Stimulated activated CD8-positive, alpha-beta memory T cell treated with anti-CD3 and anti-CD28 coated beads, Interleukin-2, amount 100 ng/mL, for 1 hour (primary cell): ENCODE data around the gene CAND1.

Experiments
- DNase-seq, 2 donors: peaks; one replicate each; pipeline ENCODE4 v3.0.0-alpha.2; 2020; ENCODE audit warnings: low read depth in 2 of 2

CAND1 gene

GRCh38 chr12:67268896-67269632, at the start of gene CAND1:
TSS of gene CAND1 (plus strand) at chr12:67269358. CDS start at chr12:67269718, 360 bp downstream.
- DNase-seq: peak; percentile 88 to 91

DNA sequence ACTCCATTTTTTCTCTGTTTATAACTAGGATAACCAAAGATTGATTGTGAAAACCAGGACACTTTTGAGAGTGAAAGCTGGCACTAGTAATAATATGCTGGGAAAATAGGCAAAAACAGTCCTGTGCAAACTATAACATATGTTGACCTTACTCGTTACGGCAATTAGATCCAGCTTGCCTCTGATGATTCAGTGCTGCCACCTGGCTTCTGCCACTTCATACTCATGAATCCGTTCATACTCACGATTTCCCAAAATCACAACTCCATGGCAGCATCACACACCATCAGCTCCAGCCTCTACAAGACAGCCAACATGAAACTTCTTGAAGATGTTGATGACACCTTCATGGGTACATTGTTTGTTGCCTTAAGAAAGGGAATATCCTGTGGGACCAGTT, 49.1 kb upstream of the CAND1 start:
- no peak for DNase-seq

DNA sequence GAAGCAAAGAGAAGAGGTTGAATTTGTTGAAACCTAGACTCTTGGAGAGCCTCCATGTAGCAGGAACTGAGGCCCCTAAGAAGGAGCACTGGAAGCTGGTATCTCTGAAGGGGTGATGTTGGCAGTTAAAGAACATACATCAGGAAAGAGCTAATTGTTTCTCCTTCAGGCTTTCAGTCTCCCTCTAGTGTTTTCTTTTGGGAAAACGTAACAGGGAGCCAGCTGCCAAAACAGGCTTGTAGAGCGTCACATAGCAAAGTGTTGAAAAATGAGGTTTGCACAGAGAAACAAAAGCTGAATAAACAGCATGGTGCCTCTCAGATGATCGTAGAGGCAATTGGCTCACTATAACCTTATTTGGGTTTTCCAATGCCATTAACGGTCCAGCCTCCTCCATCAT, 46.9 kb upstream of the CAND1 start:
- DNase-seq: no peak

DNA sequence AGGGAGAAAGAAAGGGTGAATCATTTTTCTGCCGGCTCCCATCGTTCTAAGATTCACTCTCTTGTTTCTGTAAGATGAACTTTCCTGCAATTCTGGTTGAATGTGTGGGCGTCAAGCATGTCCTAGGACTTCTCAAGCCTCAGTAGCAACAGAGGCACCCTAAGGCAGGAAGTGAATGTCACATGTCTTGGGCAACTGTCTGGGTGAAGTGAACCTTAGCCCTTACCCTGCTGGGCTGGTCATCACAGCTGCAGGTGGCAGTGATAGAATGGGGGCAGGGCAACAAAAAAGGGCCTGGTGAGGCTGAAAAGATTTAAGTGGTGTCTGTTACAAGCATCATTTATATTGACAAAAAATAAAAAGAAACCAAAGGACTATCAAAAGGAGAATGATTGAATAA, 45.9 kb upstream of the CAND1 start:
- no peak for DNase-seq

DNA sequence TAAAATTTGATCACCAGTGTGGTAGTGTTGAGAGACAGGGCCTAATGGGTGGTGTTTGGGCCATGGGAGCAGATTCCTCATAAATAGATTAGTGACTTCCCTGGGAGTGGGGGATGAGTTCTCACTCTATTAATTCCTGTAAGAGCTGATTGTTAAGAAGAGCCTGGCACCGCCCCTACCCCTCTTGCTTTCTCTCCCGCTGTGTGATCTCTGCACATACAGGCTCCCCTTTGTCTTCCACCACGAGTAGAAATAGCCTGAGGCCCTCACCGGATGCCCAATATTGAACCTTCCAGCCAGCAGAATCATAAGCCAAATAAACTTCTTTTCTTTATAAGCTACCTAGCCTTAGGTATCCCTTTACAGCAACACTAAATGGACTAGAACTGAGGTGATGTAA, 31.9 kb upstream of the CAND1 start:
- no peak for DNase-seq

- DNase-seq: no peak
Measured at GRCh38 chr12:67239061-67239460, 30.1 kb upstream of the CAND1 start.

DNA sequence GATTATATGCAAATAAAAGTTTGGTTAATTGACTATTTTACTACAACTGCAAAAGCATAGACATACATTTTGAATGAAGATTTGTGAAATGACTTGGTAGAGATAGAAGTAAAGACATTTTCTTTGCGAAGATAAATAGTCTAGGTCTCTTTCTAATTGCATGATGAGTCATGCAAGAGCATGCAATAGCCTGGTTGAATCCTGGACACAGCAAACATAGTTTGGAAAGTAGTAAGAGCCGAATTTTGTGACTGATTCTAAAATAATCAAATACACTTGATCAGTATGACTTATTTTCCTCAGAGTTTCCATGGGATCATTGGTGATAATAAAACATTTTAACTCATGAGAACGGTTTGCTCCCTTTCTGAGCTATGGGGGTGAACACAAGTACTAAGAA, 27.7 kb upstream of the CAND1 start:
- DNase-seq: no peak

GRCh38 chr12:67243260-67243659, 25.9 kb upstream of the CAND1 start:
- DNase-seq: no peak

DNA sequence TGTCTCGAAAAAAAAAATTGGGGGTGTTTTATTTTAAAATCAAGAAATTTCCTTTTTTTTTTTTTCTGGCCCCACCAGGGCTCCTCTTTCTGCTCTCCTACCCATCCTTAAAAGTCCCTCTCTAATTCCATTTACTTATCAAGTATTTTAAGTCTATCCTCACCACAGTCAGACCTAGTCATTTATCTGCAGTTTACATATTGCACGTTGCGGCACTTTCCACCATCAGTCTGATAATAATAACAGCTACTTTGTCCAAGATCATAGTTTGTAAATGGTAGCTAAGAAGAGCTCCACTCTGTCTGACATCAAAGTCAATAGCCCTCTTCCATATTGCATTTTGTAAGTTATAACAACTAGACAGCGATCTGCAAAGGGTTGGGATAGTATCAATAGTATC, 23.6 kb upstream of the CAND1 start:
- DNase-seq: no peak

DNA sequence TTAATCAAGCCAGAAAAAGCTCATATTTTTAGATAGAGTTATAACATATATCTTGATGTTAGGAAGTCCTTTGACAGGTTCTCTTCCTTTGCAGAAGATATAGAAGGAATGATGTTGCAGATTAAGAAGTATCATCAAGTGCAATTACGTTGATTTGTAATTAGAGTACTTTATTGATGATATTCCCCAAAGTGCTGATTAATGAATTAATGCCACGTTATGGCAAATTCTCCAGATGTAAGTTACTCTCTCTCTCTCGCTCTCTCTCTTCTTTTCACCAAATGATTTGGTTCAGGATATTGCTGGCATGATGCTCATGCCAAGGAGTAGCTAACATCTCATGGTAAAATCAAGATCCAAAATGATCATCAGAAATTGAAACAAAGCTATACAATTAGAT, 18.1 kb upstream of the CAND1 start:
- DNase-seq: no peak

- DNase-seq: no peak
Measured at GRCh38 chr12:67254372-67255026, 14.7 kb upstream of the CAND1 start.

DNA sequence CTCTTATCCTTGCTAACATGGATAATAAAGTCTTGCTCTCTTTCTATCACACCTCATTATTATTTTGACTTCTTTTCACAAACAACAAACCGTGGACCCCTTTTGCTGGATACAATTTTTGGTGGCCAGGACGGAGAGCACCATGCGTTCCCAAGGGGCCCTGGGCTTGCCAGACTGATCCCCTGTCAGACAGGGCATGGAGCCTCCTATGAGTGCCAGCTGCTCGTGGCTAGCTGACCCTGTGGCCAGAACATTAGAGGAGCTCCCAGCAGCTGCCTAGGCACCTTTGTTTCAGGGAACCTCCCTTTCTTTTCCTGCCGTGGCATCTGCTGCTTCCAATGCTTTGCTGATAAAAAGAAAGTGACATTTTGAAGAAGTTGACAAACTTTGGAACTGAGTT, 12.5 kb upstream of the CAND1 start:
- no peak for DNase-seq

DNA sequence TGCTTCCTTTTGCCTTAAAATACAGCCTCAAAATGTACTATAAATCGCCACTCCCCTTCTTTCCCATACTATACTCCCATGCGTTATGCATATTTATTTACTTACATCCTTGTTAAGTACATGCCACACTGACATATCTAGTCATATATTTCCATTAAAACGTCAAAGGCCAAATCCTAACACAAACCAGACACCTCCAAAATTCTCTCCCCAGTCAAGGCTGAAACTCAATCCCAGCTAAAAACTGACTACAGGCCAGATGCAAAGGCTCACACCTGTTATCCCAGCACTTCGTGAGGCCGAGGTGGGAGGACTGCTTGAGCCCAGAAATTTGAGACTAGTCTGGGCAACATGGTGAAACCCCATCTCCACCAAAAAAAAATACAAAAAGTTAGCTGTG, 5.7 kb upstream of the CAND1 start:
- DNase-seq: no peak

GRCh38 chr12:67268335-67268895, 743 bp upstream of the CAND1 start:
- peak; percentile 65 to 70 for DNase-seq

DNA sequence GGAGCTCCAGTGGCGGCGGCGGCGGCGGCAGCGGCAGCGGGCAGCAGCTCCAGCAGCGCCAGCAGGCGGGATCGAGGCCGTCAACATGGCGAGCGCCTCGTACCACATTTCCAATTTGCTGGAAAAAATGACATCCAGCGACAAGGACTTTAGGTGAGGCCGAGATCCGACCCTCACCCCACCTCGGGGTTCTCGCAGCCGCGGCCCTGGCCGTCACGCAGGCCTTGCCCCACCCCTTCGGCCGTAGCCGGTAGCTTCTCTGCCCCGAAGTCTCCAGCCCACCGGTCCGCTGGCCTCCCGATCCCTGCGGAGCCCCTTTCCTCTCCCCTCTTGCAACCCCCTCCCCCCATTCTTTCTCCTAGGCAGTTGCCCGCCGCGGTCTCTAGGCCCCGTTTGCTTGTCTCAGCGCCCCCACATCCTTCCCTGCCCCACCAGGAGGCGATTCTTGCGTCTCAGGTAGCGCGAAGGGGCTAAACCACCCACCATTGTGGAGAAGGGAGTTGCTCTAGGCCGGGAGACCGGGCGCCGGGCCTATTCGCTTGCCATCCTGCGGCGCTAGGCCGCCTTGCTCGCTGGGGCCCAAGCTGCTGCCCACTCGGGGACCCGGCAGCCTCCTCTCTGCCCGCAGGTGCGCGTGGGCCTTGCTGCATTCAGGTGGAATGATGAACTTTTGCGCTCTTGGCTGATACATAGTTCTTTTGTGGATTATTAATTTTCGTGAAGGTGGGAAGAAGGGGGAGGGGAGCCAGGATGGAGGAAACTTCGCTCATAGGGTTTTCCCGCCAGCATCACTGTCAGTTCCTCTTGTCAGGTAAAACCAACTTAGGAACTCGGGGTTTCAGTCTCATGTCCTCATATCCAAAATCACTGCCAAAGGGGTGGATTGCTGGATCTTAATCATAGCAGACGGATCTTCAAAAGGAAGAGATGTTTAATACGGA, 745 bp downstream of the CAND1 start:
- DNase-seq: peak; percentile 11 to 25

DNA sequence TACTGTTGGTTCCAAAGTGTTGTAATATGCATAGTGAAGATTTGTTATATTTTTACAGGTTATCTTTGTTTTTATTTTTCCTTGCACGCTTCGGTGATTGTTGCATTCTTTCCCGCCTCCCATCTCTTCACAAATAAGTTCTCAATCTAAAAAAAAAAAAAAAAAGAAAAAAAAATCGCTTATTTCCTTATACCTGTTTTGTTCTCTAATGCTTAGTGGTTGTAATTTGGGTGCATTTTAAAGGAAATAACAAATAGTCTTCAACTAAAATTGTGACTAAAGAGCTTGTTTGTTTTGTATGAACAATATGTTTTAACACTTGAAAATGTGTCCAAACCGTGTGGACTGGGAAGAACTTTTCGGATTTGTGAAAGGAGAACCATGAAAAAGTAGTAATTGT, 1.5 kb downstream of the CAND1 start:
- DNase-seq: no peak

DNA sequence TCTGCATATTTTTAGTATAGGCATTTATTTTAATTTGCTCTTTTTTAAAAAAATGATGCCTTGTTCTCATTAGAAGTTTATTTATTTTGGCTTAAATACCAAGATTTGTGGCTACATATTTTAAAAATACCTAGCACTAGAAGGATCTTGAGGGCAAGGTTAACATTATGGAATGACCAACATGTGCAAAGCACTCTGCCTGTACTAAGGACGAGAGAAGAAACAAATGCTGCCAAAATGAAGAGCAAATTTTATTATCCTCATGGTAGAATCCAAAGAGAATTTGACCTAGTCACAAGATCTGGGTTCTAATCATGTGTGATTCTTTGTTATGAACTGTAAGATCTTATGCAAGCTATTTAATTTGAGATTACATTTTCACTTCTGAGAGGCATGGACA, 2.8 kb downstream of the CAND1 start:
- no peak for DNase-seq

DNA sequence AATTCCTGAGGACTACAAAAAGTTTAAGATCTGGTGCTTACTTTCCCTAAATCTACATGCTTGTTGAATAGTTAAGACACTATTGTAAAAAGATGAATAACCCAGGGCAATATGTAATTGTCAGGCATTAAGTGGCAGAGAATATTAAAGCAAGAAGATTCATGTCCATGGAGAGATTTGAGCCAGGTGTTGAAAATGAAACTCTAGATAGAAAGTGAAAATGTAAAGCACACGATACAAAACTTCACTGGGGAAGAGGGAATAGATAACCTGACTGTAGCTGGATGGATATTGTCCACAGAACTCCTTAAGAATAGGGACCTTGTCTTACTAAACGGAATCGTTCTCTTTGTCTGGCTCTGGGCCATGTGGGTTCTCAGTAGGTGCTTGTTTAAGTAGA, 5.0 kb downstream of the CAND1 start:
- no peak for DNase-seq

DNA sequence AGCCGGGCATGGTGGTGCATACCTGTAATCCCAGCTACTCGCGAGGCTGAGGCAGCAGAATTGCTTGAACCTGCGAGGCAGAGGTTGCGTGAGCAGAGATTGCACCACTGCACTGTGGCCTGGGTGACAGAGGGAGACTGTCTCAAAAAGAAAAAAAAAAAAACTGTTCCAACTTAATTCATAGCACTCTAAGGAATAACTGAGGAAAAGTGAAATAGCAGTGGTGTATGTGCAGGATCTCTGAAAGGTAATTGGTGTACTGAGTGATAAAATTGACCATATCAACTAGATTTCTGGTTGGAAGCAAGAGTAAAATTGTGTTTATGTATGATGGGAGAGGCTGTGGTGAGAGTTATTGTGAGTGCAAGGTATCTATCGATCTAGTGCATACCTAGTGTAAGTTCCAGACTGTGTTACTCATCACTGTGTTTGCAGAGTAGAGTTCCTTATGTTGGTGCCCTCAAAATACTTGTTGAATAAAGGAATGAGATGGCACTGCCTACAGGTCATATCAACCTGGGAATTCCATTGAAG, 6.3 kb downstream of the CAND1 start:
- no peak for DNase-seq

GRCh38 chr12:67276421-67276820, 7.3 kb downstream of the CAND1 start:
- DNase-seq: no peak

DNA sequence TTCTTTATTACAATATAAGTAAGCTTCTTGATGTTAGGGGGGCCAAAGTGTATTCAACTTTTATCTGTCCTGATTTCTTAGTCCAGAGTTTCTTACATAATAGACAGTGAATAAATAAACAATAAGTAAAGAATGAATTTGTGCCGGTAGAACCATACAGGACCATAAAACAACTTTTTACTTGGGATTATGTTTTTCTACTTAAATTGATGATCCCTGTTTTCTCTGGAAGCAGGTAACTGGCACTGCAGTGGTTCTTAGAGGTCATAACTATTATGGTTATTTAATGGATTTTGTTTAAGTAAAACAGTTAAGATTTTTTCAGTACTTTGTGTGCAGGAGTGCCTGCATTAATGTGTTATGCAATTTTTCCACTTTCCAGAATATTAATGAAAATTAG, 10.5 kb downstream of the CAND1 start:
- DNase-seq: no peak

GRCh38 chr12:67280088-67280487, 10.9 kb downstream of the CAND1 start:
- DNase-seq: no peak
